Epithelial cell of proximal tubule (primary cell): ENCODE data around the gene TPSB2. TPM values are rescaled to one million over a fixed set of nuclear protein-coding genes. Genes with fewer than 3 reads are reported as not detected.

ENCODE experiments used
- DNase-seq: peaks from one replicate; pipeline ENCODE4 v3.0.0-alpha.2; 2011; ENCODE audit warnings: low read depth
- H3K4me3 ChIP-seq: 2 replicates; pipeline ENCODE4 v1.5.1; 2011; ENCODE audit warnings: low read depth, mild to moderate bottlenecking, low read length
- total RNA-seq: library from RNA; depleted of rRNA; stranded (reverse); fragments of >200 nt; gene quantifications from 2 replicates; pipeline ENCODE4 v1.2.3, GENCODE V29; 2015
- TF ChIP-seq, protein P1 (sequence below): conservative IDR thresholded peaks from 2 replicates; pipeline ENCODE4 v1.5.1; 2012; ENCODE audit warnings: low read depth, mild to moderate bottlenecking, low read length

The TPSB2 gene
- total RNA-seq, 1 donor from 2014 or later, result not detected

DNA sequence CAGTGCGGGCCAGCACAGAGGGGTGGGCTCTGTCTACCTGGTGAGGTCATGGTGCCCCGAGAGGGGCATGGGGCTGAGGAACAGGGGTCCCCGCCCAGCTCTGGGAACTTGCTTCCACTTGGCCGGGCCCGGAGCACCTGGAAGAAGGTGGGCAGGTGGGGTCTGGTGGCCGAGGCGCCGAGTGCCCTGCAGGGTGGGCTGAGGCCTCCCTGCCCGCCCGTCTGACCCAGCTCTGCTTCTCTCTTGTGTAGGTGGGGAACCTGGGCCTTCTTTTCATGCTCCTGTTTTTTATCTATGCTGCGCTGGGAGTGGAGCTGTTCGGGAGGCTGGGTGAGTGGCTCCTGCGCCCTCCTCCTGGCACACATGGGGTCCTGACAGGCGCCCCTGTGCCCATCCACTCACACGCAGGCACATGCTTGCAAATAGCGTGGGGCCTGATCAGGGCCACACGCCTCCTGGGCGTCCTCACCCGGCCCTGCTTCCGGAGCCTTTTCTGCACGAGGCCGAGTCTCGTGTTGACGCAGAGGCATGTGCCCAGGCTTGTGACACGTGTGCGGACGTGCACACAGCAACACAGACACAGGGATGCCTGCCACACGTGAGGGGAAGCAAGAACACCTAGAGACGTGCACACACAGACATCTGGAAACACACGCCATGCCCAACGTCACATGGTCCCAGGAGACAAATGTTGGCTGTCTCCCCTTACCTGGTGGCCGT is 13.1 kb downstream of the TPSB2 start:
- H3K4me3 ChIP-seq, result no peak overlapping the region
- TF ChIP-seq, protein P1, sequence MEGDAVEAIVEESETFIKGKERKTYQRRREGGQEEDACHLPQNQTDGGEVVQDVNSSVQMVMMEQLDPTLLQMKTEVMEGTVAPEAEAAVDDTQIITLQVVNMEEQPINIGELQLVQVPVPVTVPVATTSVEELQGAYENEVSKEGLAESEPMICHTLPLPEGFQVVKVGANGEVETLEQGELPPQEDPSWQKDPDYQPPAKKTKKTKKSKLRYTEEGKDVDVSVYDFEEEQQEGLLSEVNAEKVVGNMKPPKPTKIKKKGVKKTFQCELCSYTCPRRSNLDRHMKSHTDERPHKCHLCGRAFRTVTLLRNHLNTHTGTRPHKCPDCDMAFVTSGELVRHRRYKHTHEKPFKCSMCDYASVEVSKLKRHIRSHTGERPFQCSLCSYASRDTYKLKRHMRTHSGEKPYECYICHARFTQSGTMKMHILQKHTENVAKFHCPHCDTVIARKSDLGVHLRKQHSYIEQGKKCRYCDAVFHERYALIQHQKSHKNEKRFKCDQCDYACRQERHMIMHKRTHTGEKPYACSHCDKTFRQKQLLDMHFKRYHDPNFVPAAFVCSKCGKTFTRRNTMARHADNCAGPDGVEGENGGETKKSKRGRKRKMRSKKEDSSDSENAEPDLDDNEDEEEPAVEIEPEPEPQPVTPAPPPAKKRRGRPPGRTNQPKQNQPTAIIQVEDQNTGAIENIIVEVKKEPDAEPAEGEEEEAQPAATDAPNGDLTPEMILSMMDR, result no peak
- DNase-seq, result no peak

DNA sequence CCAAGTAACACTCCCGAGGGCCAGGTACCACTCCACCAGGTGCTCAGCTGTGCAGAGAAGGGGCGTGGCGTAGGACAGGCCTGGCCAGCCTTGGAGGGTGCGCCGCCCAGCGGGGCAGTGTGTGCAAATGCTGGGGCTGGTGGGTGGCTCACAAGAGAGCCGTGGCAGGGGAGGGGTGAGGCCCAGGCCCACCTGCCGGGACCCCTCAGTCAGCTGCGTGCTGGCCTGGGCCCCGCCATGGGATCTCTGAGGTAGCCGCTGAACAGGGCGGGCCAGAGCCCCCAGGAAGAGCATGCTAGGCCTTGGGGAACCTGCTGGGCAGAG is 13.7 kb downstream of the TPSB2 start:
- TF ChIP-seq, protein P1, result no peak
- H3K4me3 ChIP-seq, result no peak overlapping the region
- no peak for DNase-seq

DNA sequence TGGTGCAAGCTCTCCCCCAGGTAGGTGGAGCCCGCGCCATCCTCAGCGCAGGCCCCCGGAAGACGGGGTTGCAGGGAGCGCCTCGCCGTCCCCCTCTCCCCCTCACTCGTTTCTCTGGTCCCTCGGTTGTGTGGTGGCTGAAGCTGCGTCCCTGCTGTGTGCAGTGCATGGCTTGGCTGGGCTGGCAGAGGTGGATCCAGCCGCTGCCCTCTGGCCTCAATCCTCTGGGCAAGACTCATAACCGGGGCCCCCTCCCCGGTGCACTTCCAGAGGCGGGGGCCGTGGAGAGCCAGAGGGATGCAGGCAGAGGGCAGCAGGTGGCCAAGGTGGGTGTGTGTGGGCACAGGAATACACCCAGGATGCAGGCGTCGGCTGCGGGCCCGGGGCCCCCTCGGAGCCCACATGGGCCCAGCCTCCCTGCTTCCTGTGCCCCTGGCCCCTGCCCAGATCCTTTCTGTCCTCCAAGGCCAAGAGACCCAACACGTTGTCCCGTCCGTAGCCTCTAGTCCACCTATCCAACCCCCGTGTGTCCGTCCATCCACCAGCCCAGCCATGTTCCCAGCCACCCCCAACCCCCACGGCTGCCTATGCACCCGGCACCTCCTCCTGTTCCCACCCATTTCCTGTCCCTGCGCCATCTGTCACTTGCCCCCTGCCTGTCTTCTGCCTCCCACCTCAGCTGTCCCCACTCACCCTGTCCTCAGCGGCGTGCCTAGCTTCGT is 14.2 kb downstream of the TPSB2 start:
- no peak for DNase-seq
- no peak overlapping the region for H3K4me3 ChIP-seq
- TF ChIP-seq, protein P1, result no peak

DNA sequence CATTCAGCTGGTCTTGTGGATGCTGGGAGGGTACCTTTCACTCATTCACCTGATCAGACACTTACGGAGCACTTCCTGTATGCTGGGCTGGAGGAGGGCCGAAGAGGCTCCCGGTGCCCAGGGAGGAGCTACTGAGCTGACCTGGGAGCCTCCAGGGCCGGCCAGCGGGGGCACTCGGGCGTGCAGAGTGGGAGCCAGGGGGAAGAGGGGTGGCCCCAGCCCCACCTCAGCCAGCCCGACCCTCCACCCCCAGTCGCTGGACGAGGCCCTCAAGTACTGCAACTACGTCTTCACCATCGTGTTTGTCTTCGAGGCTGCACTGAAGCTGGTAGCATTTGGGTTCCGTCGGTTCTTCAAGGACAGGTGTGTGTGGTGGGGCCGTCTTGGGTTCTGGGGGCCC is 15.3 kb downstream of the TPSB2 start:
- TF ChIP-seq, protein P1, result no peak
- no peak overlapping the region for H3K4me3 ChIP-seq
- no peak for DNase-seq

DNA sequence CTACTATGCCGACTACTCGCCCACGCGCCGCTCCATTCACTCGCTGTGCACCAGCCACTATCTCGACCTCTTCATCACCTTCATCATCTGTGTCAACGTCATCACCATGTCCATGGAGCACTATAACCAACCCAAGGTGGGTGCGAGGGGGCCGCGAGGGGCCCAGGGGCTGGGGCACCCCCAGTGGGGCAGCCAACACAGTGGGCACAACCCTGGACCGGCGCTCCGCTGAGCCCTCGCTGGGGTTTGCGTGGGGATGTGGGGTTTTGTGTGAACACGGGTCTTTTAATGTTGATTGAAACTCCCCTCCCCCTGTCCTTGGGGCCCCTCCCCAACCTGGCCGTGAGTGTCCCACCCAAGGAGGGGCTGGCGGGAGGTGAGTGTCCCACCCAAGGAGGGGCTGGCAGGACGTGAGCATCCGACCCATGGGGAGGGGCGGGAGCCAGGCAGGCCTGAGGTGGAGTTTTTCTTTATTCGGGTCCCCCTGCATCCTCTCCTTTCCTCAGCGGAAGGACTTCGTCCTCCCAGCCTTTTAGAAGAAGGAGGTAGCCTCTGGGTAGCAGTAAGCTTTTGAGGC is 16.1 kb downstream of the TPSB2 start:
- H3K4me3 ChIP-seq, result no peak overlapping the region
- TF ChIP-seq, protein P1, result no peak
- no peak for DNase-seq

DNA sequence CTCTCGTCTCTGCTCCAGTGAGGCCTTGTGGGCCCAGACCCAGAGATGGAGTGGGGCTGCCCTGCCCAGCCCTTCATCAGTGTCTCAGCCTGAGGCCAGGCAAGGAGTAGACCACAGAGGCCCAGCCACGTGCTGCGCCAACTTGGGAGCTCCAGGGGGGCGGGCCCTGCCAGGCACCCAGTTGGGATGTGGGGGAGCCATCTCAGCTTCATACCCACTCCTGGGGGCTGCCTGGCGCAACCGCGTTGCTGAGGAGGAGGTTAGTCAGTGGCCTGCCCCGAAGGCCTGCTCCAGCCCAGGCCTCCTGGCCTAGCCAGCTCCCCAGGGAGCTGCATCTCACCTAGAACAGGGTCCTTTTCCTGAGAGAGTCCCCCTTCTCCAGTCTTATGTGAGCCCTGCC is 16.8 kb downstream of the TPSB2 start:
- H3K4me3 ChIP-seq, result no peak overlapping the region
- no peak for DNase-seq
- TF ChIP-seq, protein P1, result no peak
